Renal pelvis (tissue), 4 donors: Measurements from ENCODE around the gene PTMA. TPM values are rescaled to one million over a fixed set of nuclear protein-coding genes. Genes with fewer than 3 reads are reported as not detected.
"Not testable (repeated sequence)": the region's sequence is repeated elsewhere in the genome, so short reads cannot be mapped to it uniquely, and the experiment has no call there.

Experiments
- DNase-seq: peaks from one replicate; pipeline ENCODE4 v3.0.0-alpha.2; 2013
- polyA plus RNA-seq, 3 donors: library from polyadenylated mRNA; unstranded; fragments of 120-200 nt; gene quantifications; one replicate each; pipeline ENCODE4 v1.2.1, GENCODE V29; 2013; ENCODE audit not compliant: insufficient read length in 3 of 3

Gene PTMA
- polyA plus RNA-seq, 3 donors, result 1,989 to 2,420 (median 2,020) TPM

- not testable (repeated sequence) for DNase-seq
Measured at GRCh38 chr2:231712451-231713021, 4.2 kb downstream of the PTMA start.

GRCh38 chr2:231713406-231713729 lies 5.0 kb downstream of the PTMA start:
- DNase-seq, result not testable (repeated sequence)

- peak; percentile 71 for DNase-seq
Measured at GRCh38 chr2:231713730-231714638, 5.7 kb downstream of the PTMA start.

- peak; percentile 63 for DNase-seq
Measured at GRCh38 chr2:231714639-231715498, 6.5 kb downstream of the PTMA start.

- DNase-seq, result no peak
Measured at GRCh38 chr2:231715499-231715837, 7.1 kb downstream of the PTMA start.

- no peak for DNase-seq
Measured at GRCh38 chr2:231715988-231716616, 7.8 kb downstream of the PTMA start.

GRCh38 chr2:231716666-231717280 lies 8.4 kb downstream of the PTMA start:
- no peak for DNase-seq

GRCh38 chr2:231717281-231718171 lies 9.2 kb downstream of the PTMA start:
- peak; percentile 81 for DNase-seq

GRCh38 chr2:231718799-231719198 lies 10.5 kb downstream of the PTMA start:
- no peak for DNase-seq

GRCh38 chr2:231720292-231720986 lies 12.1 kb downstream of the PTMA start:
- DNase-seq, result no peak

GRCh38 chr2:231720987-231721966 lies 13.0 kb downstream of the PTMA start:
- no peak for DNase-seq

GRCh38 chr2:231722721-231723307 lies 14.5 kb downstream of the PTMA start:
- no peak for DNase-seq

- DNase-seq, result no peak
Measured at GRCh38 chr2:231725476-231725875, 17.2 kb downstream of the PTMA start.

- DNase-seq, result no peak
Measured at GRCh38 chr2:231726276-231726675, 18.0 kb downstream of the PTMA start.

GRCh38 chr2:231727621-231728020 lies 19.3 kb downstream of the PTMA start:
- no peak for DNase-seq

- DNase-seq, result no peak
Measured at GRCh38 chr2:231732604-231733003, 24.3 kb downstream of the PTMA start.

- DNase-seq, result no peak
Measured at GRCh38 chr2:231737761-231738160, 29.4 kb downstream of the PTMA start.

- no peak for DNase-seq
Measured at GRCh38 chr2:231743376-231744116, 35.2 kb downstream of the PTMA start.
